HepG2 (cell line): Measurements from ENCODE around the gene SFXN5. TPM values are rescaled to one million over a fixed set of nuclear protein-coding genes. Genes with fewer than 3 reads are reported as not detected.
"Not testable (repeated sequence)": the region's sequence is repeated elsewhere in the genome, so short reads cannot be mapped to it uniquely, and the experiment has no call there.

ENCODE experiments used
- BRCA1 ChIP-seq: sonication (generic); formaldehyde crosslinking; IDR thresholded peaks from 2 replicates; pipeline ENCODE4 v1.4.0; 2020; ENCODE audit warnings: missing genetic modification reagents
- HNF1A ChIP-seq, 2 experiments: sonication (generic) in 1 of 2; formaldehyde crosslinking in 1 of 2; IDR thresholded peaks; 2 replicates each; pipeline versions ENCODE4 v1.4.0 to v1.6.1; 2016 to 2020; ENCODE audit warnings: borderline replicate concordance in 1 of 2, low read depth in 1 of 2, mild to moderate bottlenecking in 1 of 2, missing genetic modification reagents in 1 of 2
- HNF4A ChIP-seq: sonication (generic); formaldehyde crosslinking; IDR thresholded peaks from 2 replicates; pipeline ENCODE4 v1.4.0; 2020; ENCODE audit warnings: missing genetic modification reagents
- IKZF5 ChIP-seq: IDR thresholded peaks from 2 replicates; pipeline ENCODE4 v1.6.1; 2018; ENCODE audit warnings: missing genetic modification reagents, mild to moderate bottlenecking, missing compliant biosample characterization
- LCORL ChIP-seq, 2 experiments: fragments of 450-650 bp in 1 of 2; sonication (generic) in 1 of 2; formaldehyde crosslinking in 1 of 2; IDR thresholded peaks; 2 replicates each; pipeline versions ENCODE4 v1.5.0 to v1.6.1; 2017 to 2020; ENCODE audit warnings: antibody characterized with exemption in 1 of 2, missing genetic modification reagents in 1 of 2
- MAX ChIP-seq: IDR thresholded peaks from 2 replicates; pipeline ENCODE4 v1.6.1; 2012; ENCODE audit warnings: inconsistent platforms
- MEIS1 ChIP-seq: sonication (generic); formaldehyde crosslinking; IDR thresholded peaks from 2 replicates; pipeline ENCODE4 v1.9.0; 2021; ENCODE audit warnings: mild to moderate bottlenecking, missing genetic modification reagents, moderate library complexity, borderline replicate concordance
- MYC ChIP-seq: sonication (generic); formaldehyde crosslinking; IDR thresholded peaks from 2 replicates; pipeline ENCODE4 v1.9.0; 2021; ENCODE audit warnings: missing genetic modification reagents, borderline replicate concordance
- RXRB ChIP-seq: IDR thresholded peaks from 2 replicates; pipeline ENCODE4 v1.6.1; 2016; ENCODE audit warnings: borderline replicate concordance, missing genetic modification reagents, missing compliant biosample characterization
- SAP130 ChIP-seq: IDR thresholded peaks from 2 replicates; pipeline ENCODE4 v1.6.1; 2016; ENCODE audit warnings: low read depth
- SOX6 ChIP-seq, 2 experiments: fragments of 450-650 bp in 1 of 2; sonication (generic) in 1 of 2; formaldehyde crosslinking in 1 of 2; IDR thresholded peaks; 2 replicates each; pipeline versions ENCODE4 v1.4.0 to v1.6.1; 2017 to 2020; ENCODE audit warnings: antibody characterized with exemption in 1 of 2, mild to moderate bottlenecking in 1 of 2, missing genetic modification reagents in 1 of 2
- TBX2 ChIP-seq: sonication (generic); formaldehyde crosslinking; IDR thresholded peaks from 2 replicates; pipeline ENCODE4 v1.5.0; 2020; ENCODE audit warnings: missing genetic modification reagents, mild to moderate bottlenecking, borderline replicate concordance
- ZBTB38 ChIP-seq: sonication (generic); formaldehyde crosslinking; IDR thresholded peaks from 2 replicates; pipeline ENCODE4 v1.5.1; 2020; ENCODE audit warnings: mild to moderate bottlenecking, missing genetic modification reagents
- ZFP90 ChIP-seq: sonication (generic); formaldehyde crosslinking; IDR thresholded peaks from 2 replicates; pipeline ENCODE4 v1.8.0; 2022; ENCODE audit warnings: missing genetic modification reagents, mild to moderate bottlenecking, inconsistent platforms, borderline replicate concordance
- ZNF205 ChIP-seq: IDR thresholded peaks from 2 replicates; pipeline ENCODE4 v1.6.1; 2018; ENCODE audit warnings: missing biosample characterization, missing genetic modification reagents
- ZNF230 ChIP-seq: sonication (generic); formaldehyde crosslinking; IDR thresholded peaks from 2 replicates; pipeline ENCODE4 v1.4.0; 2020; ENCODE audit warnings: mild to moderate bottlenecking, missing genetic modification reagents
- ZNF574 ChIP-seq: sonication (generic); formaldehyde crosslinking; IDR thresholded peaks from 2 replicates; pipeline ENCODE4 v1.4.0; 2020; ENCODE audit warnings: missing genetic modification reagents
- ZNF607 ChIP-seq: sonication (generic); formaldehyde crosslinking; IDR thresholded peaks from 2 replicates; pipeline ENCODE4 v1.5.1; 2020; ENCODE audit warnings: missing genetic modification reagents, mild to moderate bottlenecking, borderline replicate concordance
- ZSCAN29 ChIP-seq: sonication (generic); formaldehyde crosslinking; conservative IDR thresholded peaks from 2 replicates; pipeline ENCODE4 v1.4.0; 2020; ENCODE audit warnings: mild to moderate bottlenecking, missing genetic modification reagents
- polyA plus RNA-seq, 8 experiments: library from polyadenylated mRNA; depleted of rRNA in 3 of 8; stranded (reverse) in 7 of 8; unstranded in 1 of 8; fragments of >200 nt; fragmentation: Illumina TruSeq in 4 of 8; extraction: Trizol in 4 of 8; gene quantifications; 2 replicates each; pipeline versions ENCODE4 v1.2.1 to v1.2.3, GENCODE V29; 2011 to 2016; ENCODE audit warnings: low read depth in 4 of 8, missing spikeins in 1 of 8, mixed read lengths in 1 of 8; ENCODE audit not compliant: insufficient read depth in 1 of 8
- total RNA-seq, 5 experiments: library from RNA; depleted of rRNA; stranded (reverse); fragments of >200 nt; fragmentation: Illumina TruSeq; extraction: Trizol; gene quantifications; 2 replicates each; pipeline ENCODE4 v1.2.3, GENCODE V29; 2016; ENCODE audit warnings: low read depth in 1 of 5

The SFXN5 gene
- total and polyA plus RNA-seq, 2 of the 13 experiments (the other 11 are each of a cell fraction or from before 2014, with no cell fraction given) = 34.9 to 37.4 TPM

- TF ChIP-seq HNF4A (0 out of 2 replicates have a peak, but pooled peaks have one; percentile 7), RXRB (CRISPR knock-in tag) (peak; percentile 16; the same call in 1 of the 2 replicates), ZNF607 (CRISPR knock-in tag) (0 out of 2 replicates have a peak, but pooled peaks have one; percentile 52), SOX6 (CRISPR knock-in tag; IDR thresholded peaks at IDR 0.05) (peak; percentile 64), MYC (CRISPR knock-in tag) (0 out of 2 replicates have a peak, but pooled peaks have one; percentile 28), TBX2 (CRISPR knock-in tag) (peak; percentile 28; the same call in 1 of the 2 replicates), BRCA1 (CRISPR knock-in tag) (0 out of 2 replicates have a peak, but pooled peaks have one; percentile 54), ZFP90 (CRISPR knock-in tag) (peak; percentile 76), MAX (peak; percentile 9; the same call in 1 of the 2 replicates), LCORL (CRISPR knock-in tag; IDR thresholded peaks at IDR 0.05) (peak; percentile 73), SAP130 (CRISPR knock-in tag) (peak; percentile 44), ZNF205 (CRISPR knock-in tag) (0 out of 2 replicates have a peak, but pooled peaks have one; percentile 28), IKZF5 (0 out of 2 replicates have a peak, but pooled peaks have one; percentile 22), HNF1A (IDR thresholded peaks at IDR 0.05; ENCODE audit: low read depth) (peak; percentile 71), ZSCAN29 (CRISPR knock-in tag) (0 out of 2 replicates have a peak, but pooled peaks have one; percentile 41), MEIS1 (CRISPR knock-in tag) (0 out of 2 replicates have a peak, but pooled peaks have one; percentile 49), ZNF230 (CRISPR knock-in tag) (0 out of 2 replicates have a peak, but pooled peaks have one; percentile 39), ZBTB38 (CRISPR knock-in tag) (peak; percentile 40; the same call in 1 of the 2 replicates), ZNF574 (CRISPR knock-in tag) (peak; percentile 19; the same call in 1 of the 2 replicates)
- TF ChIP-seq SOX6 (IDR thresholded peaks at IDR 0.05); LCORL (IDR thresholded peaks at IDR 0.05); HNF1A (CRISPR knock-in tag; IDR thresholded peaks at IDR 0.05; ENCODE audit: borderline replicate concordance): not testable (repeated sequence)
Observed at GRCh38 chr2:73119611-73120239, 48.2 kb upstream of the SFXN5 start (continued).
